Measurements from ENCODE around the gene DOCK1.

DNA sequence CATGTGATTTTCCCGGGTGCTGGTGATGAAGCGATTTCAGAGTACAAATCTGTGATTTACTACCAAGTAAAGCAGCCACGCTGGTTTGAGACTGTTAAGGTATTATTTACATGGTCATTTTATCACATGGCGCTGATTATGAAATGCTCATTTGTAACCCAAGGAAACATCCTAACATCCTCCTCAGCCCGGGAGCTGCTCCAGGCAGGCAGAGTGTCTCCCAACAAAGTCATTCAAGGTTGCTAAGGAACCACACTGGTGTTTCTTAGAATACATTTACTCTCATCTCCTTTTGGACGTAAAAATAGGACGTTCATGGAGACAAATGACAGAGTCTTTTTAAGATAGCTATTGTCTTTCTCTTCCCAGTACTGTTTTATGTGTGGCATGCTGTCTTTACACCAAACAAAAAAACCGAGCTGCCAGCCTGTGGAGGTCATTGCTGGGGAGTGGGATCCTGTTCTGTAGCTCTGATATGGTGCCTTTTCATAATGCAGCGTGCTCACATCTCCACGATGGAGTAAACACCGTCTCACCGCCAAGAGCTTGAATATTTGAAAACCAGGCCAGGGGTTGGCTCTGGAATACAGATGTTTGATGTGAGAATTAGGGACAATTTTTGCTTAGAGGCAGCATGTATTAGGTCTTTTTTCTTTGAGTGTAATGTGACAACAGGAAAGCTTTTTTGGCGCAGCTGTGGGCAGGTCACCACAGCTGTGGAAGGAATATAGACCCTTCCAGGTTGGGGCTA is 119.6 kb downstream of the DOCK1 start:
- TF ChIP-seq EP300 (IDR thresholded peaks at IDR 0.05) (no peak), POLR2A (IDR thresholded peaks at IDR 0.05) (no peak)
